ENCODE results near the gene TMED7. TPM values are rescaled to one million over a fixed set of nuclear protein-coding genes. Genes with fewer than 3 reads are reported as not detected.
A peak's percentile ranks its signal among the peaks of the same experiment; 100 is the strongest.

The TMED7 gene
- total RNA-seq, 1 donor: 151 TPM

DNA sequence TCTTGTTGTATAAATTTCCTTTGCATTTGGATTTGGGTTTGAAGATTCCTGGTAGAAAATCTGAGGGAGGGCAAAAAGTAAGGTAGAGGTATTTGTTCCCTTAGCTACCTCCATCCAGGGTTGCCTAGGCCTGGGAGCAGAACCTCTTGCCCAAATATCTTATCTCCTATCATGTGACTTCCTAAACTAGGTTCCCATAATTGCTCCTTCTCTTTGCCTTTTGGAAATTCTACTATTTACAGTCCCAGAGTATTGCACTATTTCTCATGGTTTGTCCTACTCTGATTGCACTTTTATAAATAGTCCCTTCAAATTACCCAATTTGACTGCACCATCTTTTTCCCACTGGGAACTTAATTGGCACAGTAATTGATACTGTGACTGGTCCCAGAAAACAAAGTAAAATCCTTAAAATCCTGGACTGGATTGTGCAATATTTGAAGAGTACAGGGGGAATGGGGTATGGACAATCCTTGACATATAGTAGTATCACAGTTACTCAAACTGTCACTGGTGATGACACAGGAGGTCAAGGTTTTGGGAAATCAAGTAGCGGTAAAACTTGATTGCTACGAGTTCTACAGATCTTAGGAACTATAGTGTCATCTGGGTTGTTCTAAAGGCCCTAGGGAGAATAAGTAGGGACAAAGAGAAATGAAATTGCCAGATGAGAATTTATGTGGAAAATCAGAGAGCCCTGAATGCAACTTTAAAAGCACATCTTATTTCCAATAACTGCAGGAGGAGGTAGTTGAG lies 31.5 kb upstream of the TMED7 start:
- Histone ChIP-seq H3K27me3 (ENCODE audit: insufficient read depth, low read length) (no peaks in the 10 kb centered on the region), H3K9me3 (ENCODE audit: low read depth, low read length) (no peaks in the 10 kb centered on the region), H3K4me3 (ENCODE audit: insufficient read depth, low read length) (no peak overlapping the region), H3K4me1 (ENCODE audit: insufficient read depth, low read length) (peaks cover 28% of the 10 kb centered on the region), H3K4me2 (ENCODE audit: insufficient read depth, low read length) (peak overlapping the region; percentile 64), H3K79me2 (ENCODE audit: insufficient read depth, low read length) (no peaks in the 10 kb centered on the region), H3K36me3 (ENCODE audit: insufficient read depth, low read length) (no peaks in the 10 kb centered on the region), H2AFZ (ENCODE audit: low read length) (no peak overlapping the region), H3K27ac (ENCODE audit: low read depth, low read length) (peak overlapping the region; percentile 61), H4K20me1 (ENCODE audit: insufficient read depth, low read length) (no peaks in the 10 kb centered on the region)
- TF ChIP-seq CTCF (IDR thresholded peaks at IDR 0.05; ENCODE audit: extremely low read depth, low read depth, low read length): no peak
- no peak for DNase-seq (ENCODE audit: insufficient read length, low spot score, missing footprints)

DNA sequence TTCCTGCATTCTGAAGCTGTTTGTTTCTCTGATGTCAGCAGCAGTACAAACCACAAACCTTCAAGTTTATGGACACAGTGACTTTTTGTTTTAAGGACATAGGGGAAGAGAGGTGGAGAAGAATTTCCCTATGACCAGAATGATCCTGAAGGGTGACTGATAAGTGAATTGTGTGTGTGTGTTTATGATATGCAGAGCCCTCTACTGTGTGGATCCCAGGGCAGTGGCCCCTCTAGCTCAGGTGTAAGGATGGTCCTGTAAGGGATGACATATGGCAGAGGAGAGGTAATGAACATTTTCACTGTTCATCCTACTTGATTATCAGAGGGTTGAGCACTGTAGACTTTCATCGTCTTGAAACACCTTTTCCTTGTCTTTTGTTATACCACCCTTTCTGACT lies 30.6 kb upstream of the TMED7 start:
- no peak for DNase-seq (ENCODE audit: insufficient read length, low spot score, missing footprints)
- Histone ChIP-seq H3K4me1 (ENCODE audit: insufficient read depth, low read length) (peaks cover 24% of the 10 kb centered on the region), H3K9me3 (ENCODE audit: low read depth, low read length) (no peaks in the 10 kb centered on the region), H3K4me2 (ENCODE audit: insufficient read depth, low read length) (no peak overlapping the region), H3K36me3 (ENCODE audit: insufficient read depth, low read length) (no peaks in the 10 kb centered on the region), H4K20me1 (ENCODE audit: insufficient read depth, low read length) (no peaks in the 10 kb centered on the region), H3K4me3 (ENCODE audit: insufficient read depth, low read length) (no peak overlapping the region), H2AFZ (ENCODE audit: low read length) (no peak overlapping the region), H3K27ac (ENCODE audit: low read depth, low read length) (no peak overlapping the region), H3K79me2 (ENCODE audit: insufficient read depth, low read length) (no peaks in the 10 kb centered on the region), H3K27me3 (ENCODE audit: insufficient read depth, low read length) (no peaks in the 10 kb centered on the region)
- no peak for TF ChIP-seq CTCF (IDR thresholded peaks at IDR 0.05; ENCODE audit: extremely low read depth, low read depth, low read length)

GRCh38 chr5:115655994-115656393 lies 30.2 kb upstream of the TMED7 start:
- no peak for TF ChIP-seq CTCF (IDR thresholded peaks at IDR 0.05; ENCODE audit: extremely low read depth, low read depth, low read length)
- no peak overlapping the region for H3K4me2 ChIP-seq (ENCODE audit: insufficient read depth, low read length)

DNA sequence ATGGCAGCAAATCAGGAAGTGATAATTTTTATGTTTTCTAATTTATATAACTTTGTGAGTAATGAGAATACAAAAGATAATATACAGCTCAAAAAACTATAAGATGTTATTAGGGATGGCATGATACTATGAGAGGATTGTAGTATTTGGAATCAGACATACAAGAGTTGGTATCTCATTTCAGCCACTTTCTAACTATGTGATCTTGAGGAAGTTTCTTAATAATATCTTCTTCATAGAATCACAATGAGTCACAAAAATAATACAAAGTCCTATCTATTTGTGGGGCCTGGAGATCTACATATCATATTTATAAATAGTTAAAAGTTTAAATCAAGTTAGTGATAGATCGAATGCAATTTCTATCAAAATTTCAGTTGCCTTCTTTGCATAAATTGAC lies 23.7 kb upstream of the TMED7 start:
- Histone ChIP-seq H3K4me2 (ENCODE audit: insufficient read depth, low read length) (no peak overlapping the region), H3K4me3 (ENCODE audit: insufficient read depth, low read length) (no peak overlapping the region), H3K27me3 (ENCODE audit: insufficient read depth, low read length) (peaks cover 6% of the 10 kb centered on the region), H3K4me1 (ENCODE audit: insufficient read depth, low read length) (no peaks in the 10 kb centered on the region), H3K36me3 (ENCODE audit: insufficient read depth, low read length) (no peaks in the 10 kb centered on the region), H3K27ac (ENCODE audit: low read depth, low read length) (no peak overlapping the region), H2AFZ (ENCODE audit: low read length) (no peak overlapping the region), H3K9me3 (ENCODE audit: low read depth, low read length) (no peaks in the 10 kb centered on the region), H4K20me1 (ENCODE audit: insufficient read depth, low read length) (no peaks in the 10 kb centered on the region), H3K79me2 (ENCODE audit: insufficient read depth, low read length) (no peaks in the 10 kb centered on the region)
- no peak for TF ChIP-seq CTCF (IDR thresholded peaks at IDR 0.05; ENCODE audit: extremely low read depth, low read depth, low read length)
- no peak for DNase-seq (ENCODE audit: insufficient read length, low spot score, missing footprints)

More at GRCh38 chr5:115655994-115656393, 30.2 kb upstream of the TMED7 start:
- no peak overlapping the region for H3K4me3 ChIP-seq (ENCODE audit: insufficient read depth, low read length)
- no peaks in the 10 kb centered on the region for H3K36me3 ChIP-seq (ENCODE audit: insufficient read depth, low read length)
- H4K20me1 ChIP-seq (ENCODE audit: insufficient read depth, low read length): no peaks in the 10 kb centered on the region
- no peaks in the 10 kb centered on the region for H3K79me2 ChIP-seq (ENCODE audit: insufficient read depth, low read length)
- DNase-seq (ENCODE audit: insufficient read length, low spot score, missing footprints): no peak
- H3K4me1 ChIP-seq (ENCODE audit: insufficient read depth, low read length): peaks cover 20% of the 10 kb centered on the region
- H3K27ac ChIP-seq (ENCODE audit: low read depth, low read length): no peak overlapping the region
- H2AFZ ChIP-seq (ENCODE audit: low read length): no peak overlapping the region
- H3K27me3 ChIP-seq (ENCODE audit: insufficient read depth, low read length): no peaks in the 10 kb centered on the region
- H3K9me3 ChIP-seq (ENCODE audit: low read depth, low read length): no peaks in the 10 kb centered on the region

Data from osteoblast (primary cell).